ENCODE measurements around the gene ZNF462. TPM values are rescaled to one million over a fixed set of nuclear protein-coding genes. Genes with fewer than 3 reads are reported as not detected.

ZNF462 gene
- polyA plus RNA-seq, 3 donors, result 23.0 to 35.8 (median 35.3) TPM

- peak; percentile 49 for DNase-seq
Measured at GRCh38 chr9:106860721-106861639, 2.0 kb upstream of the ZNF462 start.

- no peak for DNase-seq
Measured at GRCh38 chr9:106861640-106862109, 1.3 kb upstream of the ZNF462 start.

GRCh38 chr9:106862110-106862820, 701 bp upstream of the ZNF462 start:
- peak; percentile 57 for DNase-seq

- DNase-seq, result peak; percentile 38
Measured at GRCh38 chr9:106864373-106865143, 1.6 kb downstream of the ZNF462 start.

- DNase-seq, result no peak
Measured at GRCh38 chr9:106866243-106866642, 3.3 kb downstream of the ZNF462 start.

GRCh38 chr9:106867286-106867685, 4.3 kb downstream of the ZNF462 start:
- no peak for DNase-seq

GRCh38 chr9:106868087-106868486, 5.1 kb downstream of the ZNF462 start:
- DNase-seq, result no peak

GRCh38 chr9:106868565-106868964, 5.6 kb downstream of the ZNF462 start:
- DNase-seq, result no peak

GRCh38 chr9:106869028-106869427, 6.1 kb downstream of the ZNF462 start:
- no peak for DNase-seq

- DNase-seq, result no peak
Measured at GRCh38 chr9:106869458-106869857, 6.5 kb downstream of the ZNF462 start.

- no peak for DNase-seq
Measured at GRCh38 chr9:106872641-106873040, 9.7 kb downstream of the ZNF462 start.

- no peak for DNase-seq
Measured at GRCh38 chr9:106874031-106874430, 11.1 kb downstream of the ZNF462 start.

- DNase-seq, result no peak
Measured at GRCh38 chr9:106874652-106875051, 11.7 kb downstream of the ZNF462 start.

- DNase-seq, result no peak
Measured at GRCh38 chr9:106875529-106875928, 12.6 kb downstream of the ZNF462 start.

- no peak for DNase-seq
Measured at GRCh38 chr9:106877345-106877744, 14.4 kb downstream of the ZNF462 start.

- DNase-seq, result no peak
Measured at GRCh38 chr9:106878081-106878837, 15.3 kb downstream of the ZNF462 start.

- peak; percentile 72 for DNase-seq
Measured at GRCh38 chr9:106878934-106879333, 16.0 kb downstream of the ZNF462 start.

- no peak for DNase-seq
Measured at GRCh38 chr9:106879439-106879882, 16.5 kb downstream of the ZNF462 start.

- no peak for DNase-seq
Measured at GRCh38 chr9:106880081-106880480, 17.1 kb downstream of the ZNF462 start.

GRCh38 chr9:106880863-106881262, 17.9 kb downstream of the ZNF462 start:
- DNase-seq, result no peak

- no peak for DNase-seq
Measured at GRCh38 chr9:106883030-106883429, 20.1 kb downstream of the ZNF462 start.
